Measurements from ENCODE around the gene IKBKG. TPM values are rescaled to one million over a fixed set of nuclear protein-coding genes. Genes with fewer than 3 reads are reported as not detected.

IKBKG gene
- total RNA-seq, 2 experiments from 2014 or later, result 14.3 to 34.4 TPM

DNA sequence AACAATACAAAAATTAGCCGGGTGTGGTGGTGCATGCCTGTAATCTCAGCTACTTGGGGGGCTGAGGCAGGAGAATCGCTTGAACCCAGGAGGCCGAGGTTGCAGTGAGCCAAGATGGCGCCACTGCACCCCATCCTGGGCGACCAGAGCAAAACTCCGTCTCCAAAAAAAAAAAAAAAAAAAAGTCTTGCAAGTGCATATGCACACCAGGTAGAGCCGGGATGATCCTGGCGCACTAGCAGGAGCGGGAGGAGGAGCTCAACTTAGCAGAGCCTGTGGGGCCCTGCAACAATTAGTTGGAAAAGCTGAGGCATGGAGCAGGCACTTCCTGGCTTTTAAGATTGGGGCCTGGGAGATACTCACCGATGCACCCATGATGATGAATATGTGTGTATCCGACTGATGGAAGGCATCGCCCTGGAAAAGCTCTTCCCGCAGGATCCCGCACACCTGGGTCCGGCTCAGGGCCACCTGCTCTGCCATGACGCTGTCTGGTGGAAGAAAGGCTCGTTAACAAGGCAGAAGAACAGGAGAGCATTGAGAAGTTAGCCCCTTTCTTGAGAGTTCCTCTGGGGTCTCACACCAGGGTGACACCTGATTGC is 1.6 kb upstream of the IKBKG start:
- Histone ChIP-seq H3K4me1 (ENCODE audit: insufficient read depth, low read length, poor library complexity, severe bottlenecking) (peaks cover 16% of the 10 kb centered on the region), H3K4me3 (ENCODE audit: low read depth, low read length, poor library complexity, severe bottlenecking) (peak overlapping the region; percentile 89), H2AFZ (ENCODE audit: low read length) (no peak overlapping the region), H3K9me3 (ENCODE audit: low read length) (no peaks in the 10 kb centered on the region), H3K79me2 (ENCODE audit: insufficient read depth, low read depth, low read length) (peaks cover 38% of the 10 kb centered on the region), H4K20me1 (ENCODE audit: insufficient read depth, low read length) (no peaks in the 10 kb centered on the region), H3K4me2 (ENCODE audit: low read length) (peak overlapping the region; percentile 97), H3K9me2 (ENCODE audit: insufficient read depth, low read length) (no peaks in the 10 kb centered on the region), H3K27ac (ENCODE audit: low read depth, low read length, poor library complexity, severe bottlenecking) (no peak overlapping the region), H3K36me3 (ENCODE audit: insufficient read depth, low read length) (peaks cover 21% of the 10 kb centered on the region)
- intact Hi-C loops (cut with micrococcal nuclease; ENCODE audit: unreplicated experiment), result no loop called here
- TF ChIP-seq, protein P1, sequence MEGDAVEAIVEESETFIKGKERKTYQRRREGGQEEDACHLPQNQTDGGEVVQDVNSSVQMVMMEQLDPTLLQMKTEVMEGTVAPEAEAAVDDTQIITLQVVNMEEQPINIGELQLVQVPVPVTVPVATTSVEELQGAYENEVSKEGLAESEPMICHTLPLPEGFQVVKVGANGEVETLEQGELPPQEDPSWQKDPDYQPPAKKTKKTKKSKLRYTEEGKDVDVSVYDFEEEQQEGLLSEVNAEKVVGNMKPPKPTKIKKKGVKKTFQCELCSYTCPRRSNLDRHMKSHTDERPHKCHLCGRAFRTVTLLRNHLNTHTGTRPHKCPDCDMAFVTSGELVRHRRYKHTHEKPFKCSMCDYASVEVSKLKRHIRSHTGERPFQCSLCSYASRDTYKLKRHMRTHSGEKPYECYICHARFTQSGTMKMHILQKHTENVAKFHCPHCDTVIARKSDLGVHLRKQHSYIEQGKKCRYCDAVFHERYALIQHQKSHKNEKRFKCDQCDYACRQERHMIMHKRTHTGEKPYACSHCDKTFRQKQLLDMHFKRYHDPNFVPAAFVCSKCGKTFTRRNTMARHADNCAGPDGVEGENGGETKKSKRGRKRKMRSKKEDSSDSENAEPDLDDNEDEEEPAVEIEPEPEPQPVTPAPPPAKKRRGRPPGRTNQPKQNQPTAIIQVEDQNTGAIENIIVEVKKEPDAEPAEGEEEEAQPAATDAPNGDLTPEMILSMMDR (conservative IDR thresholded peaks at IDR 0.05; ENCODE audit: low read length), result no peak
- TF ChIP-seq EZH2phosphoT487 (IDR thresholded peaks at IDR 0.05; ENCODE audit: borderline replicate concordance, low read depth, low read length), result no peak
- DNase-seq (ENCODE audit: low spot score), result no peak
- CTCF ChIA-PET (ENCODE audit: unreplicated experiment), result no interaction called here
- no TSS peak for BruUV-seq (replicated peaks)
- POLR2A ChIA-PET, result interaction anchor here (0.6 kb wide), 1 partner anchor 29 kb away, joined by 4 read pairs; the partner anchor contains the start of gene FAM3A

DNA sequence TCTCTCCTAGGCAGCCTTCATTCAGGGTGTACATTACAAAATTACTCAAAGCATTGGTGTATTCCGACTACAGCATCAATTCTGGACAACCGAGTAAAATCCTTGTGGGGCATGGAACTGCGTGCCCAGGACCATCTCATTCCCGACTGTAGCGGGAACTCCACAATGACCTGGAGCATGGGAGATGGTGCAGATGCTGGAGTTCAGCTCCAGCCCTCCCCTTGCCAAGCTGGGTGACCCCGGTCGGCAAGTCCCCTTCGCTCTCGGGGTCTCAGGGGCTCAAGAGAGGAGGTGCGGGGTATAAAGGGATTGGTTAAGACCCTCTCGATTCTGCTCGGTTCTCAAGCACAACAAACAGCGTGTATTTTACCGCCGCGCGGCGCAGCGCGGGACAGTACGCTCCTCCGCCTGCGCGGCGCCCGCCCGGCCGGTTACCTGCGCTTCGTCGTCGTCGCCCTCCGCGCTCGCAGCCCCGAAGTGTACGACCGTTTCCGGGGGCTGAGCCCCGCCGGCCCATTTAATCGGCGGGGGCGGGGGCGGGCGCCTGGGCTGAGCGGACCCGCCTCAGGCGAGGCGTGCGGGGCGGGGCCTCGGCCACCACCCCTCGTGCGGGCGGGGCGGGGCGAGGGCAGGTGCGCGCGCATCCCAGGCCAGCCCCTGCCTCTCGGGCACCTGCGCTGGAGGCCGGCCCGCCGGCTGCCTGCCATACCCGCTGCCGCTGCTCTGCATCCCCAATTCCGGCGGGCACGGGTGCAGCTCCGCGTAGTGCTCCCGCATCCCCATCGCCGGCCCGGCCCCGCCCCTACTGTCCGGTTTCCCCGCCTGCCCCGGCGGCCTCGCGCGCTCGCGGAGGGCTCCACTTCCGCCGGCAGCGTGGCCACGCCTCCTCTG is 821 bp upstream of the IKBKG start, which contains the start of gene G6PD:
G6PD (minus strand) TSS at position 493 of the 891 bp plus-strand sequence. CDS start 691 bp downstream, outside the sequence.
- POLR2A ChIA-PET, result no interaction called here
- intact Hi-C loops (cut with micrococcal nuclease; ENCODE audit: unreplicated experiment), result no loop called here
- peaks cover 24% of the 10 kb centered on the region for H3K36me3 ChIP-seq (ENCODE audit: insufficient read depth, low read length)
- no peaks in the 10 kb centered on the region for H3K9me2 ChIP-seq (ENCODE audit: insufficient read depth, low read length)
- peak; percentile 87 for DNase-seq (ENCODE audit: low spot score)
- no TSS peak for BruUV-seq (replicated peaks)
- peak within 1 kb of the TSS; percentile 89 for H3K4me3 ChIP-seq (ENCODE audit: low read depth, low read length, poor library complexity, severe bottlenecking)
- no peaks in the 10 kb centered on the region for H3K9me3 ChIP-seq (ENCODE audit: low read length)
- H2AFZ ChIP-seq (ENCODE audit: low read length), result peak within 1 kb of the TSS; percentile 67; the same call in 1 of the 2 replicates
- peaks cover 16% of the 10 kb centered on the region for H3K4me1 ChIP-seq (ENCODE audit: insufficient read depth, low read length, poor library complexity, severe bottlenecking)
- no peaks in the 10 kb centered on the region for H4K20me1 ChIP-seq (ENCODE audit: insufficient read depth, low read length)
- peak within 1 kb of the TSS; percentile 93 for H3K27ac ChIP-seq (ENCODE audit: low read depth, low read length, poor library complexity, severe bottlenecking)
- H3K4me2 ChIP-seq (ENCODE audit: low read length), result peak within 1 kb of the TSS; percentile 97
- H3K79me2 ChIP-seq (ENCODE audit: insufficient read depth, low read depth, low read length), result peaks cover 38% of the 10 kb centered on the region
- TF ChIP-seq EZH2phosphoT487 (IDR thresholded peaks at IDR 0.05; ENCODE audit: borderline replicate concordance, low read depth, low read length), result no peak
- TF ChIP-seq, protein P1 (conservative IDR thresholded peaks at IDR 0.05; ENCODE audit: low read length), result no peak
- CTCF ChIA-PET (ENCODE audit: unreplicated experiment), result interaction anchor here (0.6 kb wide), 1 partner anchor 56 kb away, joined by 3 read pairs; the partner anchor contains the start of gene SLC10A3

All from OCI-LY7 (cell line).